Hematopoietic multipotent progenitor cell (in vitro differentiated cells): ENCODE measurements around the gene C1orf50. TPM values are rescaled to one million over a fixed set of nuclear protein-coding genes. Genes with fewer than 3 reads are reported as not detected.
A peak's percentile ranks its signal among the peaks of the same experiment; 100 is the strongest.
"Not testable (repeated sequence)": the region's sequence is repeated elsewhere in the genome, so short reads cannot be mapped to it uniquely, and the experiment has no call there.

ENCODE experiments used
- DNase-seq, 3 donors: peaks; one replicate each; pipeline ENCODE4 v3.0.0-alpha.2; 2011 to 2015; ENCODE audit warnings: low read depth in 2 of 3, low spot score in 2 of 3
- total RNA-seq: library from RNA; depleted of rRNA; stranded (reverse); fragments of >200 nt; gene quantifications from one replicate; pipeline ENCODE4 v1.2.3, GENCODE V29; 2012

Gene C1orf50
- total RNA-seq = 2.4 TPM

DNA sequence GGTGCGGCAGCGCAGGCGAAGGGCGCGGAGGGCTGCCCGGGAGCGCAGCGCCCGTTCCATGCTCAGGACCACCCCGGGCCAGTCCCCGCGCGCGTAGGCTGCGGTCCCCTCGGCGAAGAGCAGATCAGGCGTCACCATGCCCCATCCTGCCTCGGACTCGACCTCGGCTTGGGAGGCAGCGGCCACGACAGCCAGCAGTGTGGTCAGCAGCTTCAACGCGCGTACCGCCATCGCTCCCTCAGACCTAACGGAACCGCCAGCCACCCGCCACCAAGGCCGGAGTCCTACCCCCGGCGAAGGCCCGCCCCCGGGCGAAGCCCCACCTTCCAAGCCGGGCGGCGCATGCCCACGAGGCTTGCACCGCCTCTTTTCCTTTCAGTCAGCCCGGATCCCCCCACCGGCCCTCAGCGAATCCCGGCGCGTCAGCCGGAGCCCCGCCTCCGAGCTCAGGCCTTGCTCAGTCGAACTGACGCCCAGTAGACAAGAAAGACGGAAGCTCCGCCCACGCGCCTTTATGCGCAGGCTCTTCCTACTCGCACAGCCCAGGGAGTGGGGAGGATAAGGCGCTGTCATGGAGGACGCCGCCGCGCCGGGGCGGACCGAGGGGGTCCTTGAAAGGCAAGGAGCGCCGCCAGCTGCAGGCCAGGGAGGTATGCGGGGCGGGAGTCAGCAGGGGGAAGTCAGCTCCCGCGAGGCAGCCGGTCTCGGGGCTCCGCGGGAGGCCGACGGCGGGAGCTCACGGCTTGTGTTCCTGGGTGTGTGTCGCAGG, at the start of gene C1orf50, which contains the start of gene P3H1:
Gene C1orf50, plus strand, starts transcription at position 509 of the 769 bp plus-strand sequence. Its CDS starts 63 bp downstream, at position 572.
Gene P3H1, minus strand, starts transcription at position 288 of the 769 bp plus-strand sequence. Its CDS starts 57 bp downstream, at position 231.
- DNase-seq = peak; percentile 97 to 100 (median 100)

GRCh38 chr1:42720868-42721267, 46.2 kb upstream of the C1orf50 start:
- DNase-seq = no peak

DNA sequence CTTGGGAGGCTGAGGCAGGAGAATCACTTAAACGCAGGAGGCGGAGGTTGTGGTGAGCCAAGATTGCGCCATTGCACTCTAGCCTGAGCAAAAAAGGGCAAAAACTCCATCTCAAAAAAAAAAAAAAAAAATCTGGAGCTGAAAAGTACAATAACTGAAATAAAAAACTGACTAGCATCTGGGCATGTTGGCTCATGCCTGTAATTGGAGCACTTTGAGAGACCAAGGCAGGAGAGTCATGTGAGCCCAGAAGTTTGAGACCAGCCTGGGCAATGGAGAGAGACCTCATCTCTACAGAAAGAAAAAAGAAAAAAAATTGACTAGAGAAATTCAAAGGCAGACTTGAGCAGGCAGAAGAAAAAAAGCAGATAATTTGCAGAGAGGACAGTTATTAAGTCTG, 45.1 kb upstream of the C1orf50 start:
- no peak for DNase-seq

- DNase-seq = not testable (repeated sequence)
Measured at GRCh38 chr1:42722403-42722802, 44.6 kb upstream of the C1orf50 start.

GRCh38 chr1:42723511-42723910, 43.5 kb upstream of the C1orf50 start:
- no peak for DNase-seq

DNA sequence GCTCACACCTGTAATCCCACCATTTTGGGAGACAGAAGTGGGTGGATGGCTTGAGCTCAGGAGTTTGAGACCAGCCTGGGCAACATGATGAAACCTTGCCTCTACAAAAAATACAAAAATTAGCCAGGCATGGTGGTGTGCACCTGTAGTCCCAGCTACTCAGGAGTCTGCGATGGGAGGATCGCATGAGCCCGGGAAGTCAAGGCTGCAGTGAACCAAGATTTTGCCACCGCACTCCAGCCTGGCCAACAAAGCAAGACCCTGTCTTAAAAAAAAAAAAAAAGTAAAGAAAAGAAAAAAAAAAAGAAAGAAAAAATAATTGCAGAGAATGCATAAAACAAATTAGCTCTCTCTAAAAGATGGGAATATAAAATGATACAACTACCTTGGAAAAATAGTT, 41.2 kb upstream of the C1orf50 start:
- not testable (repeated sequence) for DNase-seq

DNA sequence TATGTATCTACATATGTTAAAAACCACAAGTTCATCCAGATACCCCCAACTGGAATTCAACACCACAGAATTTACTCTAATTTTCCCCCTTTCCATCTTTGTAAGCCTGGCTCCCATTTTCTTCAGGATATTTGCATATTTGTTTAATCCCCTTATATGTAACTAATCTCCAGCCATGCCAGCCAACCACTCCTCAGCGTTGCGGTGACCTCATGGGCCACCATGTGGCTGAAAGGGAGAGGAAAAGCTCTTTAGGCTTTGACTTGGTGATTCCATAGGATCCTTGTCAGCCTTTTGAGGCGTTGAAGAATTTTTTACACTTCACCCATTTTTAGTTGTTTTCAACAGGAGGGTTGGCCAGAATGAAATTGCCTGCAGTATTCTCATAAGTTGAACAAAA, 37.0 kb upstream of the C1orf50 start:
- no peak for DNase-seq

DNA sequence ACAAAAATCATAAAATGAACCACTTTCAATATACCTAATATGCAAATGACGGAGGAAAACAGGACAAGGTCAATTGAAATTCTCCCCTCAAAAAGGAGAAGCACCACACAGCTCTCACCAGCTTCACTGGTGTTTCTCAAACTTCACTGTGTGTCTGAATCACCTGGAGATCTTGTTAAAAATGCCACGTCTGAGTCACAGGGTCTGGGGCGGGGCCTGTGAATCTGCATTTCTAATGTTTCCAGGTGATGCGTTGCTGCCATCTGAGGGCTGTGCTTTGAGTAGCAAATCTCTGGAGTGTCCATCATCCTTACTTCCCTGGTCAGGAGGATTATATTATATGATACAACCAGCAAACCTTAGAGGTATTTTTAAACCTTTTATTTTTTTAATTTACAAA, 36.1 kb upstream of the C1orf50 start:
- peak in 1 of 3 donors; percentile 10 for DNase-seq

DNA sequence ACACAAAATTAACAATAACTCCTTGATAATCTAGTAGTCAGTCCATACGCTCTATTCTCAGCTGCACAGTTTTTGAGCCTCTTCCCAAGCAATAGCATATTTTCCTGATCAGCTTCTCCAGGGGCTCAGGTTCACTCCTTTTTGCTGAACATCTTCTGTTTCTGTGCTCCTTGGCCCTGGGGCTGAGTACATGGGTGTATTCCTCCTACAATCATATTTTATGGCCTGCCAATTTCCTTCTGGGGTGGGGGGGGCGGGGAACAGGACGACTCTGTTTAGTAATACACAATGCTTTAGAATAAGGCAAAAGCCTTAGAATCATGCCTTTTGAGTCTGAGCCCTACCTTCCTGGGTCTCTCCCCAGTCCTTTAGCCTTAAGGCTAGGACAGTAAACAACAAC, 35.5 kb upstream of the C1orf50 start:
- DNase-seq = no peak

DNA sequence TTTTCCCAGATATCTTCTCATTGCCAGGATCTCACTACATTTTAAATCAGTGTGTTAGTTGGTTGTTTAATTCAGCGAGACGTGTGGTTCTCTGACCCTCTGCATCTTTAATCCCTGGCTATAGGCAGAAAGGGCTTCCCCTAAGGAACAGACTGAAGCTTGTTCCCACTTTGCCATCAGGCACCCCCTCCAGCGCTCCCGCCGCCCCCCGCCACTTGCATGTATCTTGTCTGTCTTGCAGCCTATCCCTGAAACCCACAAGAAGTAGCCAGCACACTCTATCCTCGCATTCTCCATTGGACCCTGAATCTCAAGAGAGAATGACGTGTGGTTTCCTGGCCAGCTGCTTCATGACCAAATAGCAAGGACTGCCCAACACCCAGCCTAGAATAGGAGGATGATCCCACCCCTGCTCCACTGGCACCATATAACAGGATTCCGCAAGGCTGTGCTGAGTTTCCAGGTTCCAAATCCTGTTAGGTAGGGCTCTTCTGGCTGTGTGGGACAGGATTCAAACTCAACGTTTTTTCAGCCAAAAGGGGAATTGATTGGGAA, 34.8 kb upstream of the C1orf50 start:
- no peak for DNase-seq

- DNase-seq = no peak
Measured at GRCh38 chr1:42733415-42734200, 33.4 kb upstream of the C1orf50 start.

DNA sequence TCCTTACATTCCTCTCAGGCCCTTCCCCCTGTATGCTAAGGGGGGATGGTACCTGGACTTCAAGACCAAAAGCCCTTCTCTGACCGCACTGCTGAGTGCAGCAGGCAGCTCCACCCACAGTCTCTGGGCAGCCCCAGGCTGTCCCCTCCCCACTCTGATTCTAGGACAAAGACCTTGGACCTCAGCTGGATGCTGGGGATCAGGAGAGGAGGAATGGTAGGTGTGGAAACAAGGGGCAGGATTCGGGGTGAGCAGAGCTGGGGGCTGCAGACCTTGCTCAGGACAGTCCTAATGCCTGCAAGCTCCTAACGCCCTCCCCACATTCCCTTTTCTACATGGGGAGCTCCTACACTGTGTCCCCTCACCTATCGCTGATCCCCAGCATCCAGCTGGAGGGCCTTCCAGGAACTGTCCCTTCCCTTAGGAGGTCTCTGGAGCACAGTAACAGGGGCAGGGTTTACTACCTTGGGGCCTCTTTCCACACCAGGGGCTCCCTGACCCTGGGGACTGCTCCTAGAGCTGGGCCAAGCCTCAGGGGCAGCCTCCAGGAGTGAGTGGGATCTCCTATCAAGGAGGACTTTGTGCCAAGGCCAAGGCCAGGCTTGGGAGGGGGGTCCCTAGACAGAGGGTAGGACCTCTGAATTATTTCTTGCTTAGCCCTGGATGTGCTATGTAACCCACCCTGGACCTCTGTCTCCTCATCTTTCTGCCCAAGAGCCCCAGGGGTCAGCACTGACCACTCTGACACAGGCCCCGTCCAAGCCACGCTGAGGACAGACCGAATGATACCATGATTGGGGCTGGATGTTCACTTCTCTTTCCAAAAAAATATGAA, 32.6 kb upstream of the C1orf50 start:
- no peak for DNase-seq

DNA sequence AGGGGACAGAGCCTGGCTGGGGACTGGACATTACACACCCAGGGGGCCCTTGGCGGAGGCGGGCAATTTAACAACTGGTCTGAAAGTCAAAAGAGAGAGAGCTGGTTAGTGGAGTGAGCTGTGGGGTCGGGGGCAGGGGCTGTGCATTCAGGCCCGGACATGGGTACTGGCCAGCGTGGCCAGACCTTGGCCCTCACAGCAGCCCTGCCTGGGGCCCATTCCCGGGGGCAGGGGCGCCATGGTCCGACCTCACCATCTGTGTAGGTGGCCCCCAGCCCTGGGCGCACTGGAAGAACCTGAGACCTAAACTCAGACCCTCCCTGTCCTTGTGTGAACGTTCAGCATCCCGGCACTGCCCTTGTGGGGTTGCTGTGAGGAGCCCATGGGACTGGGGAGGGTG, 32.0 kb upstream of the C1orf50 start:
- DNase-seq = no peak

DNA sequence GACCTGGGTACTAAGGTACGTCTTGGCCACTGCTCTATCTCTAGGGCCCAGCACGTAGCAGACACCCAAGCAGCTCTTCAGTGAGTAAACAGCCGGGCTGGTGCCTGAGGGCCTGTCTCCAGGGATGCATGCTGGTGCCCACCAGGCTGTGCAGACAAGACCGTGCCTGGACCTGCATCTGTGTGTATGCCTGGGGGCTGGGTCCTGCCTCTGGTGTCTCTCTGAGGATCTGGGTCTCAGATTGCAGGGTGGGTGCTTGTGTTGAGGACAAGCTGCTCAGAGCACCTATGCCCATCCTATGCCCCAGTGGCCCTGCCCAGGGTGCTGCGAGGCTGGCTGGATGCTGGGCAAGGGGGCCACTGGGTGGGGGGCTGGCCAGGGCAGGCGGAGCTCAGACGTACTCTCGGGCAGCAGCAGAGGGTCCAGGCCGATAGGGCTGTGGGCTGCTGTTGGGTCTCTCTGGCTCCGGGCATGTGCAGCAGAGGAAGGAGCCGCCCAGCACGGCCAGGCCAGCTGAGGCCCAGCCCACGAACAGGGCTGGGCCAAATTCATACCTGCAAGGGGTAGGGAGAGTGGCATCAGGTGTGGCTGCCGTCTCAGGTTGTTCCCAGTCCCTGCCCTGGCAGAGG, 31.5 kb upstream of the C1orf50 start:
- DNase-seq = no peak

DNA sequence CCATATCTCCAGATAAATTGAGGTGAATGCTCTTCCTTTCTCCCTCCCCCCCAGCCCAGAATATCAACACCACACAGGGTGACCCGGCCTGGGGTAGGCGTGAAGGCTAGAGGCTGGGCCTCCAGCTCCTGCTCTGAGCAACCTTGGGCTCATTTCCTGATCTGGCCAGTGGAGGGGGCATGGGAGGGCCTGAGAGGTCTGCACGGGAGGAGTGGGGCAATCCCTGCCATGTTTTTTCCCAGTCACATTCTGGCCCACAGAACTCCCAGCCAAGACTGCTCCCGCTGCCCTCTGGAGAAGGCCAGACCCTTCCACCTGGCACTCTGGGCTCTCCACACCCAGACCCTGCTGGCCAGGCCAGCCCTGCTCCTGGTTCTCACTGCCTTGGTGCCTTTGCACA, 30.9 kb upstream of the C1orf50 start:
- peak in 1 of 3 donors; percentile 20 for DNase-seq

DNA sequence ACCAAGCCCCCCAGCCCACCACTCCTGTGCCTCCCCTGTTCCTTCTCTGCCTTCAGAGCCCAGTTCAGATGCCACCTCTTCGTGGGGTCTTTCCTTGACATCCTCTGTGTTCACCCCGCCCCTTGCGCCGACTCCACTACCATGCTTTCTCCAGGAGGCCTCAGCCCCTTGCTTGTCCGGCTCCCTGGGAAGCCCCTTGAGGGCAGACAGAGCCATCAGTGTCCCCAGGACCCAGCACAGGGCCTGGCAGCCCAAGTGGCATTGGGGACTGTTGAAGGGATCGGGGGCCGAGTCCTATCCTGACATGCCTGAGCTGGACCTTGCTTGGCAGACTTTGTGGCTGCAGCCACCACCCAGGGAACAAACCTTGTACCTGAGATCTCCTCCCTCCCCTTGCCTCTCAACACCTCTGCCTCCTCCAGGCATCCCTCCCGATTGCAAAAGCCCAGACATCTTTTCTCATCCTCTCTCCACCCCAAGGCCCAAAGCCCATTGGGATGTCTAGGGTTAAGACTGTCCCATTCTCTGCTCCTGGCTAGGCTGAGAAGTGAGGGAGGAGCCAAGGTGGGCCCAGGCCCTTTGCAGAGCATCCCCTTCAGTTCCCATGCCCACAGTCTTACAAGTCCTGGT, 30.4 kb upstream of the C1orf50 start:
- no peak for DNase-seq

DNA sequence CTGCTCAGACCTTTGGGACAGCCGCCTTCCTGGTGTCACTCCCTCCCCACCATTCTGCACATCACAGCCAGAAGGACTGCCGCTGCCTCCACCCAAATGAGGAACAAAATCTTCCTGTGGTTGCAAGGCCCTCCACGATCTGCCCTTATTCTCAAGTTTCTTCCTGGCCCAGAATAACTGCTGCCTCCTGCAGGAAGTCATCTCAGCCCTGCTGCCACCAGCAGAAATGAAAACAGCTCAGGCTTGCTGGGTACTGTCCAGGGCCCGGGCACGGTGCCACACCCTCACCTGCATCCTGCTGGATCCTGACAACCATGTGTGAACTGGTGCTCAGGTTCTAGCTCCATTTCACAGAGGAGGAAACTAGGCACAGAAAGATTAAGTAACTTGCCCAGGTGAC, 29.8 kb upstream of the C1orf50 start:
- peak in 2 of 3 donors; percentile 54 to 82 for DNase-seq

DNA sequence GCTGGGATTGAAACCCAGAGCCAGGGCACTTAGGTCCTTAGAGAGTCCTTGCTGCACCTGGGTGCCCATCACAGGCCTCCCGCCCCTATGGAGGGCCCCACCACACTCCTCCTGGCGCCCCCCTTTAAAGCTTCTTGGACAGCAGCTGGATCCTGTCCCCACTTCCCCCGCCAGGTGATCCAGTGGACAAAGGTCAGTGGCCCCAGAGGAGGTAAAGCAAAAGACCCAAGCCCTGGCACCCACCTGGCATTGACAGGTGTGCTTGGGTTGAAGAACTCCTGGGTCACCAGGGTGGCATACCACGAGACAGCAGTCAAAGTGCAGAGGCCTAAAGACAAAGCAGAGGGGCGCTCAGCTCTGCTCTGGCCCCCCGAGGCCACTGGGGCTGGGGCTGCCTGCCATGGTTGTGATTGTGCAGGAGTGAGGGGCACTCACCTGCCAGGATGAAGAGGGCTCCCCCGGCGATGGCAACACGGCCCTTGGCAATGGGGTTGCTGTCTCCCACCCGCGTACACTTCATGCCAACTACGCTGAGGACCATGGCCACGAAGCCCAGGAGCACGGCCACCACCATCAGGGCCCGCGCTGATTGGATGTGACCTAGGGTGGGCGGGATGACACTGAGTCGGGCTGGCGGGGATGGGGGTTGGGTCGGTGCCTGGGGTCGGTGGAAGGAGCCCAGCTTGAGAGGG, 28.9 kb upstream of the C1orf50 start:
- DNase-seq = no peak

- DNase-seq = no peak
Measured at GRCh38 chr1:42738678-42739226, 28.3 kb upstream of the C1orf50 start.
